GM21529 (cell line): ENCODE results near the gene INPP5E.

Source experiments
- ATAC-seq: cut with Tn5 transposase; IDR thresholded peaks from one replicate; pipeline ENCODE4 v1.9.1; 2021; ENCODE audit not compliant: unreplicated experiment

The INPP5E gene, protein sequence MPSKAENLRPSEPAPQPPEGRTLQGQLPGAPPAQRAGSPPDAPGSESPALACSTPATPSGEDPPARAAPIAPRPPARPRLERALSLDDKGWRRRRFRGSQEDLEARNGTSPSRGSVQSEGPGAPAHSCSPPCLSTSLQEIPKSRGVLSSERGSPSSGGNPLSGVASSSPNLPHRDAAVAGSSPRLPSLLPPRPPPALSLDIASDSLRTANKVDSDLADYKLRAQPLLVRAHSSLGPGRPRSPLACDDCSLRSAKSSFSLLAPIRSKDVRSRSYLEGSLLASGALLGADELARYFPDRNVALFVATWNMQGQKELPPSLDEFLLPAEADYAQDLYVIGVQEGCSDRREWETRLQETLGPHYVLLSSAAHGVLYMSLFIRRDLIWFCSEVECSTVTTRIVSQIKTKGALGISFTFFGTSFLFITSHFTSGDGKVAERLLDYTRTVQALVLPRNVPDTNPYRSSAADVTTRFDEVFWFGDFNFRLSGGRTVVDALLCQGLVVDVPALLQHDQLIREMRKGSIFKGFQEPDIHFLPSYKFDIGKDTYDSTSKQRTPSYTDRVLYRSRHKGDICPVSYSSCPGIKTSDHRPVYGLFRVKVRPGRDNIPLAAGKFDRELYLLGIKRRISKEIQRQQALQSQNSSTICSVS

DNA sequence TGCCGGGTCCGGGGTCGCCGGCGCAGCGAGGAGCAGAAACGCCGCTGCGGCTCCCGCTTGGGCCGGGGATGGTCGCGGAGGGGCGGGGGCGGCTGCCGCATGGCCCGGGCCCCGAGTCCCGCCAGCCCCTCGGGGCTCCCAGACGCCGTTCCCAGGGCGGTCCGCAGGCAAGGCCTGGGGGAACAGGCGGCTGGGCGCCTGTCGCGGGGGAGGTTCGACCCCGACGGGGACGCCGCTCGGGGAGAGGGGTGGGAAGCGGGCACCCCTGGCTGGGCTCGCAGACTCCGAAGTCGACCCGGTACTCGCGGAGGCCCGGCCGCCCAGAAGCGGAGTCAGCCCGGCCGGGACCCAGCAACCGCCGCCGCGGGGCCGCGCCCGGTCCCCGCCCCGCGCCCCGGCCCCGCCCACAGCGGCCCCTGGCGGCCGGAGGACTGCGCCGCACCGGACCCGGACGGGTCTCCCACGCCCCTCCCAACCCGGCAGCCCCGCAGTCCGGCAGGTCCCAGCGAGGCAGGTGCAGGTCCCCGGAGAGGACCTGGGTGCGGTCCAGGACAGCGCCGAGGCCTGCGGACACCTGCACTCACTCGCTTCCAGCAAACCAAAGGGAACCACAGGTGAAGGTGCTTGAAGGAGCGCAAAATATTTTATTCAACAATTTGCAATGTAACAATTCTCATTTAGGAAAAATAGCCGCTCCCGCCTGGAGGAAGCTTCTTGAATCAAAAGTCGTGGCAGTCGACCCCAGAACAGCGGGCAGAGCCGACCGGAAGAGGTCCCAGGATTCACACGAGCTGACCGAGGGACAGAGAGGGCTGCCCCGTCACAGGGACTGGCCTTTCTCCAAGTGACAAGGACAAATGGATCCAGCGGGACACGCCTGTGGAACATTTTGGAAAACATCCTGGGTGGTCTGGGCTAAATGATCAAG is at the start of gene INPP5E:
TSS of gene INPP5E (minus strand) at position 365 of the 928 bp plus-strand sequence. CDS start 426 bp downstream, outside the sequence.
- peak; percentile 74 for ATAC-seq

DNA sequence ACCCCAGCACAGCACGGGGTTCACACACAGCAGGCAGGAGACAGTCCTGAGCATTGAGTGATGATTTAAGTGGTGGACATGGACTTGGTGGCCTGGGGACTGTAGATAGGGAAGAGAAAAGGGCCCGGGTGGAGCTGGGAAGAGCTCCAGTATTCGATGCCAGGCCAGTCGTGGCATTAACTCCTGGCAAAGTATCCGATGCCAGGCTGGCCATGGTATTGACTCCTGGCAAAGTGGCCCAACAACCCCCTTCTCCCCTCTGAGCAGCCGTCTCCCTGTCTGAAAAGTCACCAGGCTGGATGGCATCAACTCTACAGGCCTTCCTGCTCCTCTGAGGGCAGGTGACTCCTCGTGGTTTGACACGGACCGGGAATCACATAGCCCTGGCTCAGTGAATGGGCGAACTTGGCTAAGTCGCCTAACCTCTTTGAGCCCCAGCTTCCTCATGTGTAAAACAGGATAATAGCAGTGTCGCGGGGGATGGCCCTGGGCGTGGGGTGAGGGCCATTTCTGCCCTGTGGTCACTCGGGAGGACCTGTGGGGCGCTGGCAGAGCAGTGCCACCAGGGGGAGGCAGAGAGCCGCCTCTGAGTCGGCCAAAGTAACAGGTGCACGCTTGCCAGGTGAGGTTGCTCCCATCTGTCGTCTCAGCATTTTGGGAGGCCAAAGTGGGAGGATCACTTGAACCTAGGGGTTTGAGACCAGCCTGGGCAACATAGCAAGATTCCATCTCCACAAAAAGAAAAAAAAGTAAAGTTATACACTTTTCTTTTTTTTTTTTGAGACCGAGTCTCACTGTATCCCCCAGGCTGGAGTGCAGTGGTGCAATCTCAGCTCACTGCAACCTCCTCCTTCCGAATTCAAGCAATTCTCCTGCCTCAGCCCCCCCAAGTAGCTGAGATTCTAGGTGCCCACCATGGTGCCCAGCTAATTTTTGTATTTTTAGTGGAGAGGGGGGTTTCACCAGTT is 48.9 kb upstream of the INPP5E start:
- no peak for ATAC-seq

DNA sequence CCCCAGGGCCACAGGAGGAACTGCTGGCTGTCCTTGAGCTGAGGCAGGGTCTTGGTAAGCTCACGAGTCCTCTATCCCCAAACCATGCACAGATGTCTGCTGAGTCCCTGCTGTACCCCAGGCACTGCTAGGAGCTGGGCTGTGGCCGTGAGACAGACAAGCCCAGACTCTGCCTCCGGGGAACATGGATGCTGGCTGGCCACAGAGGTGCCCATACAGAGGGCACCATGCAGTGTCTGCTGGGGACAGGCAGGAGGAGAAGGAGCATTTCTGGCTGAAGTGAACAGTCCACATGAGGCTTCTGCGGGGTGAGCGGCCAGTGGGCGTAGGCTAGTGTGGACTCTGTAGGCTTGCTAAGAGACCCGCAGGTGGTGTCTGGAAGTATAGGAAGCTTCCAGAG is 48.0 kb upstream of the INPP5E start:
- ATAC-seq, result no peak

DNA sequence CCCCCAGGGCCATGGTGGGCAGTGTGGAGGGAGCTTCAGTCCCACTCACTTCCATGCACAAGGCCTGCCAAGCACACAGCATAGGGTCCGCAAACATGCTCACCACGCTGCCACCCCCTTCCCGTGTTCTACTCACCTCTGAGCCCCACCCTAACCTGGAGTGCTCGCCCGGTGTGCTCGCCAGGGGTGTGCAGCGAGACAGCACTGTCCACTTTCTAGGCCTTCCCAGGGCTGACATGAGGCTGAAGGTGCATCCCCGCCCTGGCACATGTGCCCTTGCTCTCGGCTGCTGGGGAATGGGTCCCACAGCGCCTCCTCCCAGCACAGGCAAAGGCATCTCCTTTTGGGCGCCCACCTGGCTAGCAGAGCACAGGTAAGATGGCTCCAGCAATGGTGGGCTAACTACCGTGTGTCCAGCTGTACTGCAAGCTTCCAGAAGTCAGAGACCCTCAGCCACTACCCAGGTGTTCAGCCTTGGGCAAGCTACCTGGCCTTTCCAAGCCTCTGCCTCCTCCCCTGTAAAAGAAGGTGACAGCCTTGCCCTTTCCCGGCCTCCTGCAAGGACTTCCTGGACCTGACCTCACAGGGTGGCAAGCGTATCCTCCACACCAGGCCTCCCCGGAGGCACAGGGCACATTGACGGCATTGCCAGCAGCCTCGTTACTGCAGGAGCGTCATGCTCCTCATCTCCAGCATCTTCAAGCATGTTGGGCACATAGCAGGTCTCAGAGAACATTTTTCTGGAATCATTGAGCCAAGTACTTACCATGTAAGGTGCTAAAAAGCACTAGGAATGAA is 47.4 kb upstream of the INPP5E start:
- ATAC-seq, result no peak

DNA sequence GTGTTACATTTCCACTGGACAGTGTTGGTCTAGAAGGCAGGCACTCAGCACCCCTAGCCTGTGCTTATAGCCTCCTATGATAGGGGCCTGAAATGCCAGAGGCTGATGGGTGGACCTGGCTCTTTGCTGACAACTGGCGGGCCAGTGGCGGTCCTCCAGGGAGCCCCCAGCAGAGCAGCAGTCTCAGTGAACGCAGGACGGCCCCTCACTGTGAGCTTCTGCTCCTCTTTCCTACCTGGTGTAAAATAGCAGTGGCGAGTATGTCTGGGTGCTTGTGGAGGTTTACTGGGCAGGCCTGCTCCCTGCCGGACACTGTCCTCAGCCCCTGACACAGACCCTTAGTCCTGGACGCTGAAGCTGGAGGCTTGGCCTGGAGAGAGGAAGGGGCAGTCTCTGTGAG is 46.5 kb upstream of the INPP5E start:
- no peak for ATAC-seq

DNA sequence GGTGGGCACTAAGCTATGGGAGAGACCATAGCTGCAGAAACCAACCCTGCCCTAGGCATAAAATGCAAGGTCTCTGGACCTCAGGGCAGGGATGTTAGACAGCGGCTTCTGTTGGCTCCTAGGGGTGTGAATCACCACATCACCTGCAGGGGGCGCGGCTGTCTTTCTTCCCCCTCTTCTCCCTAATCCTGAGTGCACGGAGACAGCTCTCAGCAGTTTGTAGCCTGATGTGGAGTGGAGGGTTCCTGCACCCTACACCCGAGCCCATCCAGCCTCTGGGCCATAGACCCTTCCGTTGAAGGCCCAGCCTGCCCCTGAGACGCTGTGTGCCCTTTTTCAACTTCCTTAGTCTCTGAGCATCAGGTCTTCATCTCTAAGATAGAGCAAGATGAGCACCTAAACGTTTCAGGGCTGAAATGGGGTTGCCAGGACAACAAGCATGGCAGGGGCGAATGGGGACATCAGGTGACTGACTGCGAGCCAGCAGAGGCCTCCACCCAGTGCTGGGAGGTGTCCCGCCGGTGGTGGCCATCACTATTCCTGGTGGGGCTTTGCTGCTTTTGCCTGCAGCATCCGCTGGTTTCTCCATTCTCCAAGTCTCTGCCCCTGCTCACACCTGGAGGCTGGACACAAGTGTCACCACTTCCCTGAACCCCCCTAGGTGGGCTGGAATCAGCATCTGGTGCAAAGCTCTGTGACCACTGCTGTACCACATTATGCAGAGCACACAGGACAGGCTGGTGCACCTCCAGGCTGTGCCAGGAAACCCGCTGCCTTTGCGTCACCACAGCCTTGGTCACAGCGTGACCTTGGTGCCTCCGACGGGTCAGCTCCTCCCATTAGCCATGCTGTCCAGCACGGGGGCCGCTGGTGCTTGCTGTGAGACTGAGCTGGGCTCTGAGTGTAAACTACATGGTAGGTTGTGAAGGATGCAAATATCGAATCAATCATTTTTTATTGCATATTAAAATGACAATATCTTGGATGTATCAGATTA is 45.7 kb upstream of the INPP5E start:
- no peak for ATAC-seq

DNA sequence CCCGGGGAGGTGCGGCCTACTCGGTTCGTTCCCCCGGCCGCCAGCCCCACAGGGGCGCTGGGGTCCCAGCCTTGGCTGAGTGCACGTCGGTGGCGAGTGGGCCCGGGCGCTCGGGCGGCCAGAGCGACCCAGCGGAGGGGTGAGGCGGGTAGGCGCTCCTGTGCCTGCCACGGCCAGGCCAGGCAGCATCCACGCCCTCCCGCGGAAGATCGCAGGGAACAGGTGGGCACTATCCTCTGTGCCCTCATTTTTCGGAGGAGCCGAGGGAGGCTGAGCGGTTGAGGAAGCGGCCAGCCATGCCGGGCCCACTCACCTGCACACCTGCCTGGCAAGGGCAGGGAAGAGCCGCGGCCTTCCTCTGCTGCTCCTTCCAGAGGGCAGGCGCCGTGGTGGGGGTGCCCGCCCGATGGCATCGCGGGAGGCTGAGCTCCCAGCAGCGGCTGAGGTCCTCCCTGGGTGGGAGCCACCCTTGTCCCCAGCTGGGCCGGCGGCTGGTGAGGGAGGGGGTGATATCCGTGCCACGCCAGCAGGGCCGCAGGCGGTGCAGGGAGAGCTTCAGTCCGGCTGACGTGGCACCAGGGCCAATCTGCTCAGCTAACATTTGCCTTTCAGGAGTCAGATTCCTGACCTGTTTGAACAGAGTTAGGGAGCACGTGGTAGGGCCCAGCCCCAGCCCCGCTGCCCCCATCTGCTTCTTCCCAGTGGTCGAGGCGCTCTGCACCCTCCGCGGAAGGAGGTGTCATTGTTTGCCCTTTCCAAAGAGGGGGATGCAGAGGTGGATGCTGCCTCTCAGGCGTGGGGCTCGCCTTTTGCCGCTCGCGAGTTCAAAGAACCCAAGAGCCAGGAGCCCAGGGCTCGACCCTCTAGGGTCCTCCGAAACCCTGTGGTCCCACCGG is 44.8 kb upstream of the INPP5E start:
- ATAC-seq, result no peak

DNA sequence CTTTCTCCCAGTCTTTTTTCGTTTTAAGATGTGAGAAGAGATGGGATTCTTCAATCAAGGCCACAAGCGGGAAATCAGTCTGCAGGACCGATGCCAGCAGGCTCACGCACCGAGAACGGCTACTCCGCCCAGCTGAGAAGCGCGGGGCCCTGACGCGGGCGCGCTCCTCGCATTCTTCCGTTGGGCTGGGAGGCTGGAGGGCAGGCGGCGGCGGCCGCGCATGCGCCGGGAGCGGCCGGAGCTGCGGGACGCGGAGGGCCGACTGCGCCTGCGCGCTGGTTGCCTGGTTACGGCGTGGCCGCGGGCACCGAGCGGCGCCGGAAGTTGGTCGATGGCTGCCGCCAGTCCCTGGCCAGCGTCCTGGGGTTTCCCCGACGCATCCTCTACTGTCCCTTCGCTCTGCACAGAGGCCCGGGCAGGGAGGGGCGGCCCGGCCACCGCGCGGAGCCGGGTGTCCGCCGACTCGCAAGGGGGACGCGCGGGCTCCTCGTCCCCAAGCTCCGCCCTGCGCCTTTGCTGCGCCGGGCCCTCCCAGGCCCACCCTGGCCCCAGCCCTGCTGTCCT is 44.0 kb upstream of the INPP5E start:
- ATAC-seq, result peak; percentile 56

DNA sequence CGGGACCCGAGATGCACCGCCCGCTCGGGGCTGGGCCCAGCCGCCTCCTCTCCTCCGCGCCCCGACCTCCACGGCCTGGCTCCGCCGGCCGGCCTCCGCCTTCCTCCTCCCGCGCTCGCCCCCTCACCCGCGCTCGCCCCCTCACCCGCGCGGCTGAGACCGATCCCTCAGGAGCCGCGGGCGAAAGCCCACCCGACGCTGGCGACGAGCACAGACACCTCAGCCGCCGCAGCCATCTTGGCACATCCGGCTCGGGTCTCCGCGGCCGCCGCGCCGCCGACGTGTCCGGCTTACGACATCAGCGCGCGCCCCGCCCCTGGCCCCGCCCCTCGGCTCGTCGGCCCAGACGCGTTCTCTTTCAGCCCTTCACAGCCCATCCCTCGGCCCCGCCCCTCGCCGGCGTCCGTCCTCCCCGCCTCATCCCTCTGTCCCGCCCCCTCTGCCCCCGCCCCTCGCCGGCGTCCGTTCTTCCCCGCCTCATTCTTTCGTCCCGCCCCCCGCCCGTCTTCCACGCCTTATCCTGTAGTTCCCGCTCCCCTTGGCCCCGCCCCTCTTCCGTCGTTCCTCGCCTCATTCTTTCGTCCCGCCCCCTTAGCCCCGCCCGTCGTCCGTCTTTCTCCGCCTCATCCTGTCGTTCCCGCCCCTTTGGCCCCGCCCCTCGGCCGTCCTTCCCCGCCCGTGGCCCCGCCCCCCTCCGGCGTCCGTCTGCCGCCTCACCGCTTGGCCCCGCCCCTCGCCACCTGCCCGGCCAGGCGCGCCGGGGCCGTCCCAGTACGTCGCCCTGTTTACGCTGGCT is 43.3 kb upstream of the INPP5E start, which contains the start of gene SEC16A:
TSS of gene SEC16A (minus strand) at position 248 of the 796 bp plus-strand sequence. CDS start 5,425 bp downstream, outside the sequence.
- peak; percentile 57 for ATAC-seq

DNA sequence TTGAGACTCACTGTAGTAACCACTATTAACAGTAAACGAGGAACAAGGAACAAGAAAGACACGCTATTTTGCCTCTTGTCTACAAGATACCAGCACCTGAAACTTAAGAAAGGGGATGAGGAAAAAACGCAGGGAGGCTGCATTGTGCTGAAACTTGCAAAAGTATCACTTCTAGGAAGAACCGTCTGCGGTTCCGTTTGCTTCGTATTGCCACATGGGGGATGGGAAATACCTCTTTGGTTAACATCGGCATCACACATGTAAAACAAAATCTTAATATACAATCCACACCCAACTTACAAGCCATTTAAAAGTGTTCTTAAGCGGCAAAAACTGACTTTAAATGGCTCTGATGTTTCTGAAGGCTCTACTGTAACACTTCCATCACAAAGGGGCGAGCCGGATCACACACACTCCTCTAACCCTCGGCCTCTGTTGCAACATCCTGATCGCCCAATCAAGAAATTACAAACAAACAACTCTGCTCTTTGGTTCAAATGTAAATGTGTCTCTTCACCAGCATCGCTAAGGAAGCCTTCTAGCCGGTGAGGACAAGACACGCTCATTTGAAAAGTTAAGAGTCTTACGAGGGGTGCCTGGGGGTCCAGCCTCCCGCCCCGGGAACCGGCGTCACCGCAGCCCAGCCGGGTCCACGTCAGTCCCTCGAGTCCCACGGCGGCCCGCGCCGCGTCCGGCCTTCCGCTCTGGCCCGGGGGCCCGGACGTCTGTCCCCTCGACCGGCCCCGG is 42.6 kb upstream of the INPP5E start:
- no peak for ATAC-seq

DNA sequence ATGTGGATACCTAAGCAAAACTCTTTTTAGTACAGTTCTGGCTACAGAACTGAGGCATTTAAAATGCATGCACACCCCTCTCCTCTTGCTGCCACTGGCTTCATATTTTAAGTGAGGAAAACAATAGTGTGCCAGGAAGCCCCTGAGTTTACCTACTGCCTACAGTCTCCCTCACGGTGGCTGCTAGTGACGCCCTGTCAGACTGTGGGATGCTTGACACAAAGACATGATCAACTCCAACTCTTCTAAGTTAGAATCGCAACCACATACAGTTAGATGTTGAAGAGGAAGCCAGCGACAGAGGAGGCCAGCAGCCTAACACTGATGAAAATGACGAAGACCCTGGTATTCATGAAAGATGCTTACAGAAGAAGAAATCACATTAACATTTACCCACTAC is 41.9 kb upstream of the INPP5E start:
- no peak for ATAC-seq

DNA sequence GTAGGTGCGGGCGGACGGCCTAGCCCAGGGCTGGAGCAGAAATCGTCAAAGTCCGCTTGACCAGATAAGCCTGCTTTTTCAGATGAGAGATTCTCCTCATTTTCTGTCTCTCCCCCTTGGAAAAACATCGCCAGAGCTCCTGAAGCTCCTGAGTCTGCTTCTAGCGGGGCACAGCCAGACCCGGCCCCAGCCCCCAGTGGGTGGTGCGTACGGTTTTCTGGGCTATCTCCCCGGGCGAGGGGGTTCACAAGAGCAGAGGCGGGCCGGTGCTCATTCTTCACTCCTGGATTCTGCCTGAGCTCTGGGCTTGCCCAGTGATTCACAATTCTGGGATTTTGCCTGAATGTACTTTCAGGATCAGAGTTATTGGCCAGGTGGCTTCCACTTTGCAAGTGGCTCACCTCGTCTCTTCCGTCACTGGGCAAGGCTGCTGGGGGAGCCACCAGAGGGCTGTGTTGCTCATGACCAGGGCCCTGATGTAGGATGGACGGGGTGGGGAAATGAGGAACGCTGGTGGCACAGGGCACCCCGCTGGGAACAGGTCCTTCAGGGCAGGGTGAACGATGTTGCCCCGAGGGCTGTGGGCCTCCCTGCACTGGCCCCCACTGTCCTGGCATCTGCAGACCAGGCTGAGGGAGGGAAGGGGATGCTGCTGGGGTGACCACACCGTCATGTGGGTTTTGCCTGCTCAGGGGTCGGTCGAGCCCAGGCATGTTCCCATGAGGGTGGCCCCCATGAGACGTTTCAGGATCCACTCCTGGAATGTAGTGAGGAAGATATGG is 36.9 kb upstream of the INPP5E start:
- no peak for ATAC-seq

DNA sequence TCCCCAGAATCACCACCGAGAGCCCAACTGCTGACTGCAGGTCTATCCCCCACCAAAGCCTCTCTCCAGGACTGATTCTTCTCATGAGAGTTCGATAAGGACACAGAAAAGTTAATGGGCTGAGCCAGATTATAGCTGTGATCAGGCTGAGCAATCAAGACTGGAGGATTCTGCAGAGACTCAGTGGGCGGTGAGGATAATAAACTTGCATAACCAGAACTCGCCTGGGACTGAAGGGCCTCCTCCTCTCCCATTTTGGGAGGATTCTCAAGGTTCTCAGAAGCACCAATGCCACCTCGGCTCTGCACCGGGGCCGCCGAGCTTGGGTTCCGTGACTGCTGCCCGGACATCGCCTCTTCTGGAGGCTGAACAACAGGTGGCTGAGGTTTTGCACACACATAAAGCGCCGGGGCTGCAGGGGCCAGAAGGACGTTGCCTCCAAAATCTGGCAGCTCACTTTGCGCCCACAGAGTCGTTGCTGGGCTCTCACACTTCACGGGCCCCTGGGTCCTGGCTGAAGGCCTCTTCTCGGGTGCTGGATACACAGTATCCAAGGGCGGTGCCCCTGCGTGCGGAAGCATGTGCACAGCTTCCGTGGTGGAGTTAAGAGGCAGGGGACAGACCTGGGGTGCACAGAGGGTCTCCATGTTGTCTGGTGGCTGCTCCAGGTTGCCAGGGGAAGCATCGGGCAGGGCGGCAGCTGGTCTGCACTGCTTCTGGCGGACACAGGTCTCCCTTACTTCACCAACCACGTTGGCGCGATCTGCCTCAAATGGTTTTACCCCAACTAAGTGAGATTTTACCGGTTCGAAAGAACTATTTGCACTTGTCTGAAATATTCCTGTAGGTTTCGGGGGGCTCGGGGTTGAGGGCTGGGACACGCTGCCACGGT is 35.6 kb upstream of the INPP5E start:
- ATAC-seq, result no peak
